Suppressor macrophage treated with lipopolysaccharide for 4 hours (primary cell): ENCODE data around the gene CACNA1H.
"Not testable (repeated sequence)": the region's sequence is repeated elsewhere in the genome, so short reads cannot be mapped to it uniquely, and the experiment has no call there.

Source experiments
- DNase-seq: peaks from one replicate; pipeline ENCODE4 v3.0.0-alpha.2; 2020

Gene CACNA1H

GRCh38 chr16:1256874-1257322 lies 104.0 kb downstream of the CACNA1H start:
- DNase-seq = no peak

GRCh38 chr16:1257561-1258224 lies 104.8 kb downstream of the CACNA1H start:
- DNase-seq = no peak

- DNase-seq = no peak
These were observed 105.3 kb downstream of the CACNA1H start for GRCh38 chr16:1258225-1258600.

GRCh38 chr16:1258906-1259759 lies 106.2 kb downstream of the CACNA1H start:
- DNase-seq = no peak

GRCh38 chr16:1259760-1260068 lies 106.8 kb downstream of the CACNA1H start:
- DNase-seq = no peak

- no peak for DNase-seq
These were observed 107.3 kb downstream of the CACNA1H start for GRCh38 chr16:1260101-1260680.

GRCh38 chr16:1261131-1261892 lies 108.4 kb downstream of the CACNA1H start:
- no peak for DNase-seq

- no peak for DNase-seq
These were observed 109.4 kb downstream of the CACNA1H start for GRCh38 chr16:1262210-1262845.

GRCh38 chr16:1262846-1263221 lies 109.9 kb downstream of the CACNA1H start:
- DNase-seq = no peak

GRCh38 chr16:1263591-1264344 lies 110.9 kb downstream of the CACNA1H start:
- no peak for DNase-seq

GRCh38 chr16:1264345-1265089 lies 111.6 kb downstream of the CACNA1H start:
- no peak for DNase-seq

GRCh38 chr16:1265090-1265630 lies 112.3 kb downstream of the CACNA1H start:
- DNase-seq = no peak

- DNase-seq = no peak
These were observed 112.9 kb downstream of the CACNA1H start for GRCh38 chr16:1265826-1266225.

GRCh38 chr16:1269418-1269817 lies 116.5 kb downstream of the CACNA1H start:
- not testable (repeated sequence) for DNase-seq

GRCh38 chr16:1271380-1271723 lies 118.4 kb downstream of the CACNA1H start:
- DNase-seq = no peak
